ENCODE measurements around the gene SLC39A10. TPM values are rescaled to one million over a fixed set of nuclear protein-coding genes. Genes with fewer than 3 reads are reported as not detected.

The SLC39A10 gene
- total and polyA plus RNA-seq, 2 donors (not counting 3 experiments of a cell fraction or from before 2014, with no cell fraction given), result 11.4 to 39.9 TPM

DNA sequence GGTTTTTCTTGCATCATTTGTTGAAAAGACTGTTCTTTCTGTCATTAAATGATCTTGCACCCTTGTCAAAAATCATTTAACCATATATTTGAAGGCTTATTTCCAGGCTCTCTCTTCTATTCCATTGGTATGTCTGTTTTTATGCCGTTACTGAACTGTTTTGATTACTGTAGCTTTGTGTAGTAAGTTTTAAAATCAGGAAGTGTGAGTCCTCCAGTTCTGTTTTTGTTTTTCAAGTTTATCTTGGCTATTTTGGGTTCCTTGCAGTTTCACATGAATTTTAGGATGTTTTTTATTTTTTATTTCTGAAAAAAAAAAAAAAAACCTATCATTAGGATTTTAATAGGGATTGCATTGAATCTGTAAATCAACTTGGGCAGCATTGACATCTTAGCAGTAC, 39.0 kb downstream of the SLC39A10 start:
- Histone ChIP-seq H3K27ac (ENCODE audit: insufficient read depth, low read depth, low read length) (no peak overlapping the region), H2AFZ (ENCODE audit: low read depth, low read length) (no peak overlapping the region), H3K9ac (replicated peaks; ENCODE audit: extremely low read depth, insufficient read depth, low read length) (no peak overlapping the region), H3K9me3 (replicated peaks; ENCODE audit: control insufficient read depth, insufficient read depth, low read length) (no peaks in the 10 kb centered on the region), H4K20me1 (replicated peaks; ENCODE audit: control insufficient read depth, extremely low read depth, insufficient read depth, low read length) (no peaks in the 10 kb centered on the region), H3K36me3 (ENCODE audit: control insufficient read depth in 2 of 2, extremely low read depth in 1 of 2, insufficient read depth in 2 of 2, low read length in 2 of 2) (no peaks in the 10 kb centered on the region), H3K4me2 (ENCODE audit: insufficient read depth, low read length) (no peak overlapping the region), H3K4me1 (ENCODE audit: control insufficient read depth, extremely low read depth, insufficient read depth, low read length) (no peaks in the 10 kb centered on the region), H3K4me3 (replicated peaks in 1 of 3; ENCODE audit: insufficient read depth in 1 of 3, low read depth in 1 of 3, low read length in 3 of 3) (no peak overlapping the region), H3K9me1 (replicated peaks; ENCODE audit: control insufficient read depth, extremely low read depth, insufficient read depth, low read length) (no peaks in the 10 kb centered on the region), H3K27me3 (ENCODE audit: control insufficient read depth in 2 of 2, insufficient read depth in 2 of 2, low read length in 2 of 2) (no peaks in the 10 kb centered on the region), H3K79me2 (ENCODE audit: control insufficient read depth, insufficient read depth, low read length) (peaks cover 17% of the 10 kb centered on the region)
- FAIRE-seq (no peak), DNase-seq (ENCODE audit: low read depth, low spot score) (no peak)
- intact Hi-C loops (cut with micrococcal nuclease) (no loop called here), dilution Hi-C loops (cut with MboI; ENCODE audit: extremely low pct_ligation_motif_present, low sequenced_read_pairs) (no loop called here)
- no TSS peak for BruUV-seq (replicated peaks)
- ChIA-PET CTCF (no interaction called here), POLR2A (no interaction called here)
- TF ChIP-seq FOS (IDR thresholded peaks at IDR 0.05; ENCODE audit: borderline replicate concordance, insufficient read depth, low read length) (no peak), POLR2A (IDR thresholded peaks at IDR 0.05; ENCODE audit: low read depth, low read length) (no peak), MYC (IDR thresholded peaks at IDR 0.05; ENCODE audit: low read depth, low read length) (no peak), EZH2 (IDR thresholded peaks at IDR 0.05; ENCODE audit: borderline replicate concordance, low read depth, low read length, severe bottlenecking) (no peak), CTCF (IDR thresholded peaks at IDR 0.05; ENCODE audit: extremely low read depth in 1 of 2, insufficient read depth in 1 of 2, low read depth in 1 of 2, low read length in 2 of 2) (no peak), POLR2AphosphoS5 (IDR thresholded peaks at IDR 0.05; ENCODE audit: insufficient read depth, low read depth, low read length) (no peak), GATA2 (IDR thresholded peaks at IDR 0.05; ENCODE audit: insufficient read depth, insufficient read length, low read depth, low read length) (no peak), JUN (IDR thresholded peaks at IDR 0.05; ENCODE audit: borderline replicate concordance, insufficient read depth, insufficient read length, low read depth) (no peak)
- TF ChIP-seq, protein P1, sequence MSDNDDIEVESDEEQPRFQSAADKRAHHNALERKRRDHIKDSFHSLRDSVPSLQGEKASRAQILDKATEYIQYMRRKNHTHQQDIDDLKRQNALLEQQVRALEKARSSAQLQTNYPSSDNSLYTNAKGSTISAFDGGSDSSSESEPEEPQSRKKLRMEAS (IDR thresholded peaks at IDR 0.05; ENCODE audit: insufficient read depth, insufficient read length), result no peak
